Activated CD4-positive, alpha-beta T cell treated with anti-CD3 and anti-CD28 coated beads for 24 hours (primary cell): ENCODE data around the gene TSEN54.

Source experiments
- DNase-seq, 2 donors: peaks; one replicate each; pipeline ENCODE4 v3.0.0-alpha.2; 2020; ENCODE audit warnings: low read depth in 2 of 2

The TSEN54 gene

DNA sequence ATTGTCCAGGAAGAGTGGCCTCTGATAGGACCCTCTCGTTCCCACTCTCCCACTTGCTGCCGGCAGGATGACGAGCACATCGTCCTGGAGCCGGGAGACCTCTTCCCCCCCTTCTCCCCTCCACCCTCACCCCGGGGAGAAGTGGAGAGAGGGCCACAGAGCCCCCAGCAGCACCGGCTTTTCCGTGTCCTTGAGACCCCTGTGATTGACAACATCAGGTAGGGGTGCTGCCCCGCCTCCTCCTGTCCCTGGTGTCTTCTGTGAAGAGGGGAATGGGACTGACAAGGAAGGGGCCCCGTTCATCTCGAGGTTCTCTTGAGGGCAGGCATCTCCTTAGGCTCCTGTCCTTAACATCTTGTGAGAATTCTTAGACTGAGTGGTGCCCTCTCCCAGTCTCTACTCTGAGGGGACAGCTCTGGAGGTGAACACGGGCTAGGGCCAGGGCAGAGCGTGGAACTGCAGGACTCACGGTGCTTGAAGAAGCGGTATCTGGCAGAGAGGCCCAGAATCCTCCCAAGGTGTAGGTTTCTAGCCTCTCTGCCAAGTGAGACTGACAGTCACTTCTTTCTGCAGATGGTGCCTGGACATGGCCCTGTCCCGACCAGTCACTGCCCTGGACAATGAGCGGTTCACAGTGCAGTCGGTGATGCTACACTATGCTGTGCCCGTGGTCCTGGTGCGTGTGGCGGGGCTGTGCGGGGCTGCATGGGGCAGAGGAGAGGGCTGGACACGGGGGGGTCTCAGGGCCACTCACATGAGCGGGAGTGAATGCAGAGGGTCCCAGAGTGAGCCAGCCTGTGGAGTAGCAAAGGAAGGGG lies 27.4 kb upstream of the TSEN54 start:
- DNase-seq, result no peak

DNA sequence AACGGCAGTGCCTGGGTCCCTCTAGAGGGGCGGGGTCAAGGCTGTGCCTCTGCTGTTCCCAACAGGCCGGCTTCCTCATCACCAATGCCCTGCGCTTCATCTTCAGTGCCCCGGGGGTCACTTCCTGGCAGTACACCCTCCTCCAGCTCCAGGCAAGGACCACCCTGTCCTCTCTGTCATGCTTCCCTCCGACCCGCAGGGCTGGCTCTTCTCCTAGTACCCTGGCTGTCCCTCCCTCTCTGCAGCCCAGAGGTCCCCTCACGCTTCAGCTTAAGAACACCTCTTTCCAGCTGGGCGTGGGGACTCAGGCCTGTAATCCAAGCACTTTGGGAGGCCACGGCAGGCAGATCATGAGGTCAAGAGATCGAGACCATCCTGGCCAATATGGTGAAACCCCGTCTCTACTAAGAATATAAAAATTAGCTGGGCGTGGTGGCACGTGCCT lies 26.8 kb upstream of the TSEN54 start:
- DNase-seq, result no peak

DNA sequence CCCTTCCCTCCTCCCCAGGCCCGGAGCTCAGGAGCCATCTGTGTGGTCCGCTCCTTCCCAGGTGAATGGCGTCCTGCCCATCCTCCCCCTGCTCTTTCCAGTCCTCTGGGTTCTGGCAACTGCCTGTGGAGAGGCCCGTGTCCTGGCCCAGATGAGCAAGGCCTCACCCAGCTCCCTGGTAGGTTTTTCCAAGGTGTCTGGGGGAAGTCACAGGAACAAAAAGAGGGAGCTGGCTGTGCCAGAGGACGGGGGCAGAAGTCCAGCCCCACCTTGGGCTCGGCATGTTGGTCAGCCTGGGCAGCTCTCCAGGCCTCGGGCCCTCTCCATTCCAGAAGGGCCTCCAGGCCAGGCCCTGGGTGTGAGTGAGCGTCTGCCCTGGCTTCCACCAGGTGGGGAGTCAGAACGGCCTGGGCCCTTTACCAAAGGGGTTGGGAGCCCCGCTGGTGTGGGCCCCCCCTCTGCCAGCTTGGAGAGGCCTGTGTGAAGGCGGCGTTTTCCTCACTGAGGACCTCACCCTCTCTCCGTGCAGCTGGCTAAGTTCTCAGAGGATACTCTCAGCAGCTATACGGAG lies 26.1 kb upstream of the TSEN54 start:
- no peak for DNase-seq

DNA sequence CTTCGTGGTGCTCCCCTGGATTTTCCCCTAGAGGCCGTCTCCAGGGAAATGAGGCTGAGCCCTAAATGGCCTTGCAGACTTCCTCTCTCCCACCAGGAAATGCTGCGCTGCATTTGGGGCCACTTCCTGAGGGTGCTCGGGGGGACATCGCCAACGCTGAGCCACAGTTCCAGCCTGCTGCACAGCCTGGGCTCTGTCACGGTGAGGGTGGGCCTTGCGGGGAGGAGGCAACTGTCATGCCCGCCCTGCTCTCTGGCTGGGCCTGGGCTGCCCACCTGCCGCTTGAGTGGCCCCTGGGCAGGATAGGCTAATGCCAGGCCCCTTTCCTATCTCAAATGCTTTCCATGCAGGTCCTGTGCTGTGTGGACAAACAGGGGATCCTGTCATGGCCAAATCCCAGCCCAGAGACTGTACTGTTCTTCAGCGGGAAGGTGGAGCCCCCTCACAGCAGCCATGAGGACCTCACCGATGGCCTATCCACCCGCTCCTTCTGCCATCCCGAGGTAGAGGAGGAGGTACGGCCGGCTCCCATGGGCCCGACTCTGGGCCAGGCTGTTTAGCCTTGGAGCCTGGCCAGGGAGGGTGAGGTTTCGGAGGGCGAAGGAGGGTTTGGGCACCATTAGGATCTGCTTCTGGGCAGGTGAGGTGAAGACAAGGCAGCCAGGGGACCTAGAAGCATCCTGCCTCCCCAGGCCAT lies 25.2 kb upstream of the TSEN54 start:
- DNase-seq, result no peak

DNA sequence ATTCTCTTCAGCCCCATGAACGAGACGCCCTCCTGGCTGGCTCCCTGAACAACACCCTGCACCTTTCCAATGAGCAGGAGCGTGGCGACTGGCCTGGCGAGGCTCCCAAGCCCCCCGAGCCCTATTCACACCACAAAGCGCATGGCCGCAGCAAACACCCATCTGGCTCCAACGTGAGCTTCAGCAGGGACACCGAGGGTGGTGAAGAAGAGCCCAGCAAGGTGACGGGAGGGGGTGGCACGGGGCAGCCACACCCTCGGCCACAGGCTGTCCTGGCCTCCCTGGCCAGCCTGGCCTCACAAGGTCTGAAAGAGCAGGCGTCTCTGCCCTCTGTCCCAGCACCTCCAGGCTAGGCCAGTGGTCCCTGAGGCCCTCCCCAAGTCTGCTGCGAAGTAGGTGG lies 24.6 kb upstream of the TSEN54 start:
- DNase-seq, result no peak

DNA sequence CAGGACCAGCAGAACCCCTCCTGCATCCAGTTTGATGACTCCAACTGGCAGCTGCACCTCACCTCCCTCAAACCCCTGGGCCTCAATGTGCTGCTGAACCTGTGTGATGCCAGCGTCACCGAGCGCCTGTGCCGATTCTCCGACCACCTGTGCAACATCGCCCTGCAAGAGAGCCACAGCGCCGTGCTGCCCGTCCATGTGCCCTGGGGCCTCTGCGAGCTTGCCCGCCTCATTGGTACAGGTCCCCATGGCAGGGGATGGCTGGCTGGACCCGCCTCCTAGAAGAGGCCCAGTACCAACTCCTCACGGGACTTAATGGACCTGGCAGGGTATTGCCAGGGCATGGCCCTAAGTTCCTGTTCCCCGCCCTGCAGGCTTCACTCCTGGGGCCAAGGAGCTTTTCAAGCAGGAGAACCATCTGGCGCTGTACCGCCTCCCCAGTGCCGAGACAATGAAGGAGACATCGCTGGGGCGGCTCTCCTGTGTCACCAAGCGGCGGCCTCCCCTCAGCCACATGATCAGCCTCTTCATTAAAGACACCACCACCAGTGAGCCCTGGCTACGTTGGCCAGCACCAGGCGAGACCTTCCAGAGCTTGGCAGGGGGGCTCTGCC lies 23.7 kb upstream of the TSEN54 start:
- DNase-seq, result no peak

DNA sequence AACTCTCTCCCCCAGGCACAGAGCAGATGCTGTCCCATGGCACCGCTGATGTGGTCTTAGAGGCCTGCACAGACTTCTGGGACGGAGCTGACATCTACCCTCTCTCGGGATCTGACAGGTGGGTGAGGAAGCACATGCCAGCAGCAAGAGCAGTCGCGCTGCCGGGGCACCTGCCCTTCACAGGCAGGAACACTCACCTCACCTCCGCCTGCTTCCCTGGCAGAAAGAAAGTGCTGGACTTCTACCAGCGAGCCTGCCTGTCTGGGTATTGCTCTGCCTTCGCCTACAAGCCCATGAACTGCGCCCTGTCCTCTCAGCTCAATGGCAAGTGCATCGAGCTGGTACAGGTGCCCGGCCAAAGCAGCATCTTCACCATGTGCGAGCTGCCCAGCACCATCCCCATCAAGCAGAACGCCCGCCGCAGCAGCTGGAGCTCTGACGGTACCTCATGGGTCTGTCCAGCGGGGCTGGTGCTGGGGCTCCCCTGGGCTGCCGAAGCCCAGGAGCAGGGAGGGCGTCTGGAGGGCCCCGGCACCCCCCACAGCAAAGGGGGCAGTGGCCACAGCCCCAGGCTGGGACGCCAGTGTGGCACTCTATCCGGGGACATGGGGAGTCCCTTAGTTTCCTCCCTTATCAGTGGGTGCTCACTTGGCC lies 22.7 kb upstream of the TSEN54 start:
- DNase-seq, result no peak

DNA sequence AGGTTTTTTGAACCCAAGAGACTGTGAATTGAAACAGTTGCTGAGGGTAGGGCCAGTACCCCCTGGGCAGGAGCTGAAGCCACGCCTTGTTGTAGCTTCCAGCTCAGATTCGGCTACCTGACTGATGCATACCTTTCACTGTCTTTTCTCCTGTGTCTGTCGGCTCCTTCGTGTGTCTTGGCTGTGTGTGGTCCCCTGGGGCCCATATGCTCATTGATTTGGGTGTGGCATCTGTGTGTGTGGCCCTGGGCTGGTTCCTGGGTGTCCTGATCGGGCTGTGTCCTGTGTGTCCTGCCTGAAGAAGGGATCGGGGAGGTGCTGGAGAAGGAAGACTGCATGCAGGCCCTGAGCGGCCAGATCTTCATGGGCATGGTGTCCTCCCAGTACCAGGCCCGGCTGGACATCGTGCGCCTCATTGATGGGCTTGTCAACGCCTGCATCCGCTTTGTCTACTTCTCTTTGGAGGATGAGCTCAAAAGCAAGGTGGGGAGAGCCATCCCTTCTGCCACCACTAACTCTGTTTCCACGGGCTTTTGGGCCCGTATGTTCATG lies 21.9 kb upstream of the TSEN54 start:
- DNase-seq, result no peak

DNA sequence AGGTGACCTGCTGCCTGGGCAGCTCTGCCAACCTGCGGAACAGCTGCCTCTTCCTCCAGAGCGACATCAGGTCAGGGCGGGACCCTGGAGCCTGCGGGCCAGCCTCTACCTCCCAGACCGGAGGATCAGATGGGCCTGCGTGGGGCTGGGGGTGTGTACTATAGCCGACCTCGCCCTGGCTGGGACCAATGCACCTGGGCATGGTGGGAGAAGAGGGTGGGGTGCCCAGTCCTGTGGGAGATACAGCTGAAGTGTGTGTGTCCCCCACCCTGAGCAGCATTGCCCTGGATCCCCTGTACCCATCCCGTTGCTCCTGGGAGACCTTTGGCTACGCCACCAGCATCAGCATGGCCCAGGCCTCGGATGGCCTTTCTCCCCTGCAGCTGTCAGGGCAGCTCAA lies 20.3 kb upstream of the TSEN54 start:
- no peak for DNase-seq

DNA sequence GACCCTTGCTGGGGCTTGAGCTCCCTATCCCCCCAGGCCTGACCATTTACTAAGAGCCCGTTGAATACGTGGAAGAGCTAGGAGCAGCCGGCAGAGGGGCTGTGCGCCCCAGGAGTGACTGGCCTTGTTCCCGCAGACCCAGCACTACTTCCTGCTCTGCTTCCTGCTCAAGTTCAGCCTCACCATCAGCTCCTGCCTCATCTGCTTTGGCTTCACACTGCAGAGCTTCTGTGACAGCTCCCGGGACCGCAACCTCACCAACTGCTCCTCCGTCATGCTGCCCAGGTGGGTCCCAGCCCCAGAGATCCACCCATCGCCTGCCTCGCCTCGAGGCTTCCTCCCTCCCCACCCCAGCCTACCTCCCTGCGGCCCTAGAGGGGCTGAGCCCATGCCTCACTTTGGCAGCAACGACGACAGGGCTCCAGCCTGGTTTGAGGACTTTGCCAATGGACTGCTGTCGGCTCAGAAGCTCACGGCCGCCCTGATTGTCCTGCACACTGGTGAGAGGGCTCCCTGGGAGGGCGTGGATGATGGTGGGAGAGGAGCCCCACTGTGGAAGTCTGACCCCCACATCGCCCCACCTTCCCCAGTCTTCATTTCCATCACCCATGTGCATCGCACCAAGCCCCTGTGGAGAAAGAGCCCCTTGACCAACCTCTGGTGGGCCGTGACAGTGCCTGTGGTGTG lies 18.1 kb upstream of the TSEN54 start:
- no peak for DNase-seq

DNA sequence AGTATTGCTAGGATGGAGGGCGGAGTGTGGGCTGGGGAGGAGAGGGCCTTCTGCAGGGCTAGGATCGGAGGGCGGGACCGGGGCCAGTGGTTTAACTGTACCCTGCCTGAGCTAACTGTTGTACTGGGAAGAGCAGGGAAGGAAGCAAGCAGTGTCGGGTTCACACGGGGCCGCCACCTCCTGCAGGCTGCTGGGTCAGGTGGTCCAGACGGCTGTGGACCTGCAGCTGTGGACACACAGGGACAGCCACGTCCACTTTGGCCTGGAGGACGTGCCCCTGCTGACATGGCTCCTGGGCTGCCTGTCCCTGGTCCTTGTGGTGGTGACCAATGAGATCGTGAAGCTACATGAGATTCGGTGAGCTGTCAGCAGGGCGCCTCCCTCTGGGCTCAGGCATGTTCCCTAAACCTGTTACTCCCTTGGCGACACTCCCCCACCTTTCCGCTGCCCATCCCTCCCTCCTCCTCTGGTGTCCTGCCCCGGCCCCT lies 17.6 kb upstream of the TSEN54 start:
- no peak for DNase-seq

DNA sequence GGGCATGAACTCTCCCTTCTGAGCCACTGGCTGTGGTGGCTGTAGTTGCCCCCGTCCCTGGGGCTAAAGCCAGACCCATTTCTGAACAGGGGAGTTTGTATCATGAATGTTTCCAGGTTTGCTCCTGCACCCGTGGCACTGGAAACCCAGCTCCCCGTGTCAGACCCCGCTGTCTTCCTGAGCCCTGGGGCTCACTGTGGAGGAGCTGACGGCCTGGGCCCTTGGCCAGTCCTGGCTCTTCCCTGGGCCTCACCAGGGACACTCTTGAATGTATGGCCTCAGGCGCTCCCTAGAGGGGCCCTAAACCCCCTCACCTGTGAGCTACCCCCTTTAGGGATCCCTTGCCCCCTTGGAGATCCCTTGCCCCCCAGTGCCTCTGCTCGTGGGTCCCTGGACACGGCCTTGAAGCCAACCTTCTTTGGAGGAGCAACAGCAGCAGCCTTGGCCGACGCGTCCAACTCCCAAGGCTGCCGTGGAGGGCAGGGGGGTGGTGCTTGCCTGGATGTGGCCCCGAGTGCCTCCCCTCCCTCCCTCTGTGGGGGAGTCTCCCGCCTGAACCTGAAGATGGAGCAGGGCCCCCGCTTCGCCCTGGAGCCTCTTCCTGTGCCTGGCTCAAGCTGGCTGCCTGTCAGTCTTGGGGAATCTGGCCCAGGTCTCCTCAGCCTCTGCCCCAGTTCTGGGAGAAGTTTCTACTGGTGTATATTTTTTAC lies 16.9 kb upstream of the TSEN54 start:
- DNase-seq, result no peak

DNA sequence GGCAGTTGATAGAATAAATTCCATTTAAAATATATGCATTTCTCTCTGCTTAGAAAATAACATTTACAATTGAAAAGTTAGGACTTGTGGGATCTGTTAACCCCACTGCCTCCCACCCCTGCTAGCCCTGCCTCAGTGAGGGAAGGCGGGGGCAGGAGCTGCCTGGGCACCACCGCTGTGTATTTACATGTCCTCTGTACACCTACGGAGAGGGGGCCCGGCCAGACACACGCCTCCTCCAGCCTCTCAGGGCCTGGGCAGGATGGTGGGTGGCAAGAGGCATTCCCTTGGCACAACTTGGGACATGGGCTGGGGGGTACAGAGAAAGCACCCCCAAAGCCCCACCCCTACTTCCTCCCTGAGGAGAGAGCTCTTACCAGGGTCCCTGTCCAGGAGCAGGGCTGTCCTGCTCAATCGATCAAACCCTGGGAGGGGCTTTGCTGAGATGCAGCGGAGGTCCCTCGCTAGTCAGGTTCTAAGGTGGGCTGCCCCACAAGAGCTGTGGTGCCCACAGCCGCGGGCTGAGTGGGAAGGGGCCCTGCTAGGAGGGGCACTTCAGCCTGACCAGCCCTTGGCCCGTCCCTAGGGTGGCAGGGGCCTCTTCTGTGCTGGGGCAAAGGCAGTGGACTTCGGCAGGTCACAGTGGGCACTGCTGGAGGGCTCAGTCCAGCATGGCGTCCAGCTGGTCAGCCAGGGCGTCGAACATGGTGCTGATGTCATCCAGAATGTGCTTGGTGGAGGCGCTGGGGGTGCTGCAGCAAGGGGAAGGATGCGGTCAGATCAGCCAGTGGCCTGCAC lies 15.7 kb upstream of the TSEN54 start:
- no peak for DNase-seq

DNA sequence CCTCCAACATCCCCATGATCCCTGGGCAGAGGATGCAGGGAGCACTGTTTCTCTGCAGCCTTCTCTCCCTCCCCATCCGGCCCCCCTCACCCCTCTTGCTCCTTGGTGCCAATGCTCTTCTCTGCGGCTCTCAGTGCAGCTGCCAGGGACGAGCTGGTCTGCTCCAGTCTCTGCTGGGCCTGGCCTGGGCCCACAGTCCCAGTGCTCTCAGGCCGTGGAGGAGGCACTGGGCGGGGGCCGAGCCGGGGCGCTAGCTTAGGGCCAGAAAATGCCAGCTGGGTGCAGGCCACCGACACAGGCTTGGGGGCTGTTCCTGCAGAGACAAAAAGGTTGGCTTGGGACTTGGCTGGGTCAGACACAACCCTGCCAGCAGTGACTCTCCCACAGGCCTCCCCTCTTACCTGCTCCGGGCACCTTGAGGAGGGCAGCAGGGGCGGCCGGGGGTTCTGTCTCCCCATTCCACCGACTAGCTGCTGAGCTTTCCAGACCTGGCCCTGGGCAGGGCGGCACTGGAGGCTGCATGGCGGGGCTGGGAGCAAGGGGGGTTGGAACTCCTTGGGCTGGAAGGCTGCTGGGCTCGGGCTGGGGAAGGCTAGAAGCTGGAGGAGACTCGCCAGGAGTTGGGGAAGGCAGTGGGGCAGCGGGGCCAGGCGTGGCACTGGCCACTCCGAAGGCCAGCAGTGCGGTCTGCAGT lies 14.8 kb upstream of the TSEN54 start:
- no peak for DNase-seq

DNA sequence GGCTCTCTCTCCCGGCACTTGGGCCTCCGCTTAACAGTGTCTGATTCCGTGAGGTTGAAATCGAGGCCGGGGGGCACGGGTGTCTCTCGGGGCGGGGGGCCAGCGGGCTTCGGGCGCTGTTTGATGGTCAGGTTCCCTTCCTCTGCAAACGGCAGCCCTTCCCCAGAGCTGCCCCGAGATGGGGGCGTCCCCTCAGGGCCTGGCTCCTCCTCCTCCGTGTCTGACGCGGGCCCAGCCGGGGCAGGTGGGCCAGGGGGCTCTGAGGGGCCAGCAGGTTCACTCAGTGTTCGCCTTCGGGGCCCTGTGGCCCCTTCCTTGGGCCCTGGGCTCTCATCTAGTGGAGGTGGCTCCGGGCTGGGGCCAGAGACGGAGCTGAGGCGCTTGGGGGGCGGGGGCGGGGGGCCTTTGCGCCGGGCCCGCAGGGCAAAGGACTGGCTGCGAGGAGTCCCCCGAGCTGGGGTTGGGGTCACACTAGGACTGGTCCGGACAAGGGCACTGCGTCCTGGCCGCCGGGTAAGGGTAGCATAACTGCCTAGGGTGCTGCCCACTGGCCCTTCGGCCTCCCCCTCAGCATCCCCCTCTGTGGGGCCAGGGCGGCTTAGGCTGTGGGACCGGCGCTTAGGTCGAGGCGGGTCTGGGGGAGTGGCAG lies 14.1 kb upstream of the TSEN54 start:
- no peak for DNase-seq

DNA sequence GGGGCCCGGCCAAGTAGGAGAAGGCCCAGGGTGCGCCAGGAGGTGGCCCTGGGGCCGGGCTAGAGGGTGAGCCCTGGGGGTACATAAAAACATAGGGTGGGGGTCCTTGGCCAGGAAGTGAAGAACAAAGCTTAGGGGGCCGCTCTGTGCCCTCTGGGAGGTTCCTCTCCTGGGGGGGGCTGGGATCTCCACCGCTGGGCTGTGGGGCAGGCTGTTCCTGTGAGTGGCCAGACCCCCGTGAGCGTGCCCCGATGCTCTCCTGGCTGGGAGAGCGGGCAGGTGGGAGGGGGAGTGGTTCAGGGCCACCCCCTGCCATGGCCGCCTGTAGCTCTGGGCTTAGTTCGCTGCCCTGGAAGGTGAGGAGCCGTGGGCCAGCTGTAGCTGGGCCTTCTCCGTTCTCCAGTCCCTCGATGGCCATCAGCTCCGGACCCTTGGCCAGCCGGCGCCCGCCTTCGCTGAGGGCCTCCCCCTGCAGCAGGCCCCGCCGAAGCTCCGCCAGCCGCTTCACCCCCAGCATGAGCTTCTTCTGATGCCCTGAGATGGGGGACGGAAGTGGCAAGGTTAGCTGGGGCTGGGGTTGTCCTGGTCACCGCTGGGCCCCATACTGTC lies 13.5 kb upstream of the TSEN54 start:
- no peak for DNase-seq

DNA sequence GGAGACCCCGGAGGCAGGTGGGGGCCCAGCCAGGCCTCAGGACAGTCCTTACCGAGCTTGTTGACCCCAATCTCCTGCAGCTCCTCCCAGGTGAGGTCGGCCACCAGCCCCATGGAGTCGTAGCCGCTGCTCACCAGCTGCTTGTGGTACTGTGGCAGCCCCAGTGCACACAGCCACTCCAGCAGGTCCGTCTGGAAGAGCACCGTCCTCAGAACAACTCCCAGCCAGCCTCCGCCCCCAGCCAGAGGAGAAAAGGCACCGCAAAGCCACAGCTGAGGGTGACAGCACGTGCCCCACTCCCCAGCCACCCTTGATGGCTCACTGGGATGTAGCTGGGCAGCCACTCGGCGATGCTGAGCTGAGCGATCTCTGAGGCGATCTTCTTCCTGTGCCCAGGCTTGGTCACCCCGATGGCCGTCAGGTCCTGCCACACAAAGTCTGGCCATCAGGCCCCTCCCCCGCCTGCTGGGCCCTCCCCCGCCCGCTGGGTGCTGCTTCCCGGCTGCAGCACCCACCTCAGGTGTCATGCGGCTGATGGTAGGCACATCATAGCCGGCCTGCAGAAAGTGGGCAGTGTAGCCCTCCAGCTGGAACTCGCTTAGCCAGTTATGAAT lies 12.9 kb upstream of the TSEN54 start:
- DNase-seq, result no peak

DNA sequence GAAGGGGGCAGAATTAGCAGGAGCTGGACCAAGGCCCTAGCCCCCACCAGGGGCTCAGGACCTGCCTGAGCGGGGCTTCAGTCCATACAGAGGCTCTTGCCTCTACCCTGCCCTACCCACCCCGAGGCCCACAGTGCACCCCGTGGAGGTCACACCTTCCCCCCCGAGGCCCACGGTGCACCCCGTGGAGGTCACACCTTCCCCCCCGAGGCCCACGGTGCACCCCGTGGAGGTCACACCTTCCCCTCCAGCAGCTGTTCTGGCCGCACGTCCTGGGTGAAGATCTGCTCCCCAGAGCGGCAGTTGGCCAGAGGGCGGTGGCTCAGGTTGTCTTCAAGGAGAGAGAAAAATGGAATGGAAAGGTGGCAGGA lies 12.4 kb upstream of the TSEN54 start:
- DNase-seq, result no peak
